Retinal pigment epithelial cell (primary cell): Measurements from ENCODE around the gene KCTD5.

Experiments
- DNase-seq: peaks from one replicate; pipeline ENCODE4 v3.0.0-alpha.2; 2010; ENCODE audit warnings: low read depth
- H3K4me3 ChIP-seq: 2 replicates; pipeline ENCODE4 v1.5.1; 2011; ENCODE audit warnings: mild to moderate bottlenecking, low read length, control low read depth, moderate library complexity
- CTCF ChIP-seq: conservative IDR thresholded peaks from 2 replicates; pipeline ENCODE4 v1.5.1; 2011; ENCODE audit warnings: low read depth, low read length, control low read depth, inconsistent platforms

Gene KCTD5

GRCh38 chr16:2712546-2712945, 30.2 kb downstream of the KCTD5 start:
- H3K4me3 ChIP-seq = no peak overlapping the region
- no peak for DNase-seq
- no peak for TF ChIP-seq CTCF

DNA sequence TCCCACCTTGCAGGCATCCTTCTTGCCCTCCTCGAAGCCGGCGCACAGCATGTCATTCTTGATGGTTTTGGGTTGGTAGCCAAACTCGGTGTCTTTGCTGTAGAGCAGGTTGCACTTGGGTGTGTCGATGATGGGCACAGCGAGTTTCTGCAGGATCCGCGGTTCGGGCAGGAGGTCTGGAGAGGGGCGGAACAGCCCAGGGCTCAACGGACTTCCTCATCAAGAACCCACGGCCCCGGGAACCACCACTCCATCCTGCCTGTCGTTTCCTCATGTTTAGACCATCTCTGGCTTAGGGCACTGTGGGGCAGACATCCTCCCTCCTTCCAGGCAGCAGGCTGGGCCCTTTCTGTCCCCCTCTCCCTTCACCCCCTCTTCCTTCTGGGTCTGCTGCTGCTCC, 31.2 kb downstream of the KCTD5 start:
- H3K4me3 ChIP-seq = no peak overlapping the region
- no peak for DNase-seq
- no peak for TF ChIP-seq CTCF

DNA sequence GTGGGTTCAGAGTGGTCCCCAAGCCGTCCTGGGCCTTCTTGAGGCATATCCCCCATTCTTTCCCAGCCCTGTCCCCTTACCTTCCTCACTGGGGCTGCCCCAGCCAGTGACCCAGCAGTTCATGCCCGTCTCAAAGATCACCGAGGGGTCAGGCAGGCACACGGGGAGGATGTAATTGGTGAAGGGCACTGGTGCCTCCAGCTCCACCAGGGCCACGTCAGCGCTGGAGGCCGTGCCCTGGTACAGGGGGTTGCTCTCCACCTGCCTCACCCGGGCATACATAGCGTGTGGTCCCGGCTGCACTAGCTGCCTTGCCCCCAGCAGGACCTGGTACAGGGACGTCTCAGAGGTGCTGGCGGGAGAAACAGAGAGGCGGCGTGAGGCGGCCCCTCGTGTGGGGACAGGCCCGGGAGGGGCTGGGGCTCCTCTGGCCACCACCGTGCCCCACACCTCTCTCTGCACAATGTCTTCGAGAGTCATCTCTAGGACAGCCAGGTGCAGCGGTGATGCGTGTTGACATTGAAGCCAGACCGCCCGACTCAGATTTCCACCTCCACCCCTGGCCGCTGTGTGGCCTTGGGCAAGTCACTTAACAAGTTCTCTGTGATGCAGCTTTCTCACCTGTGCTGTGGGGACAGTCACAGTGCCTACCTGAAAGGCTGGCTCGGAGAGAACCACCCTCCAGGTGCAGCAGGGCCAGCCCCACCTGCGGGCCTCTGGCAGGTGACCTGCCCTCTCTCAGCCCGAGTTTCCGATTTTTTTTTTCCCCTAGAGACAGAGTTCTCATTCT, 31.9 kb downstream of the KCTD5 start:
- TF ChIP-seq CTCF = no peak
- no peak overlapping the region for H3K4me3 ChIP-seq
- DNase-seq = no peak

DNA sequence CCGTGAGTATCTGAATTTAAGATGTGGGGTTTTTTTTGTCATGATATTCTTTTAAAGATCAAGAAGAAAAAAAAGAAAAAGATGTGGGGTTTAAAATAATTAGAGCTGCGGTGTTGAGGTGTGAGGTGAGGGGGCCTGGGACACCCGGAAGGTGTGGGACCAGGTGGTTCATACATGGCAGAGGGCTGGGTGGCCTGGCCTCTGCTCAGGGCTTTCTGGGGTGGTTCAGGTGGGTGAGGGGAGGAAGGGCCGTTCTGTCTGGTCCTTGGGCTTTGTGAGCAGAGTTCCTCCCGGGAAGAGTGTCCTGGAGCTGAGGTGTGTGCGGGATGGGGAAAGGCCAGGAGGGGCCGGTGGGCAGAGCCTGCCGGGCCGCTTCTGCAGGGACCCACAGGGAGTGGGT, 32.7 kb downstream of the KCTD5 start:
- H3K4me3 ChIP-seq = no peak overlapping the region
- TF ChIP-seq CTCF = no peak
- DNase-seq = no peak

DNA sequence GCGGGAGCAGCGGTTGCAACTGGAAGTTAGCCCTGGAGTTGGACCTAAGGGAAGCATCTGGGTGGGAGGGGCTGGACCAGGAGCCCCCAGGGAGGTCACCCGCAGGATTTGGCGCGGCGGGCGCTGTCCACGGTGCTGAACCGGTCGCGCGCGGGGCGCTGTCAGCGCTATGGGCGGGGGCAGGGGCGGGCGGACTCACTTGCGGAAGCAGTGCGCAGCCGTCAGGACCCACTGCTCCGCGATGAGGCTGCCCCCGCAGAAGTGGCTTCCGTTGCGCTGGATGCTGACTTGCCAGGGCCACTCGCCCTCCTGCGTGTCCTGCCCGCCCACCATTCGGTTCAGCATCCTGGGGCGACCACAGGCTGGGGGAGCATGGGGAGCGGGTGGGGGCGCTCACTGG, 33.2 kb downstream of the KCTD5 start:
- no peak for TF ChIP-seq CTCF
- no peak for DNase-seq
- no peak overlapping the region for H3K4me3 ChIP-seq

DNA sequence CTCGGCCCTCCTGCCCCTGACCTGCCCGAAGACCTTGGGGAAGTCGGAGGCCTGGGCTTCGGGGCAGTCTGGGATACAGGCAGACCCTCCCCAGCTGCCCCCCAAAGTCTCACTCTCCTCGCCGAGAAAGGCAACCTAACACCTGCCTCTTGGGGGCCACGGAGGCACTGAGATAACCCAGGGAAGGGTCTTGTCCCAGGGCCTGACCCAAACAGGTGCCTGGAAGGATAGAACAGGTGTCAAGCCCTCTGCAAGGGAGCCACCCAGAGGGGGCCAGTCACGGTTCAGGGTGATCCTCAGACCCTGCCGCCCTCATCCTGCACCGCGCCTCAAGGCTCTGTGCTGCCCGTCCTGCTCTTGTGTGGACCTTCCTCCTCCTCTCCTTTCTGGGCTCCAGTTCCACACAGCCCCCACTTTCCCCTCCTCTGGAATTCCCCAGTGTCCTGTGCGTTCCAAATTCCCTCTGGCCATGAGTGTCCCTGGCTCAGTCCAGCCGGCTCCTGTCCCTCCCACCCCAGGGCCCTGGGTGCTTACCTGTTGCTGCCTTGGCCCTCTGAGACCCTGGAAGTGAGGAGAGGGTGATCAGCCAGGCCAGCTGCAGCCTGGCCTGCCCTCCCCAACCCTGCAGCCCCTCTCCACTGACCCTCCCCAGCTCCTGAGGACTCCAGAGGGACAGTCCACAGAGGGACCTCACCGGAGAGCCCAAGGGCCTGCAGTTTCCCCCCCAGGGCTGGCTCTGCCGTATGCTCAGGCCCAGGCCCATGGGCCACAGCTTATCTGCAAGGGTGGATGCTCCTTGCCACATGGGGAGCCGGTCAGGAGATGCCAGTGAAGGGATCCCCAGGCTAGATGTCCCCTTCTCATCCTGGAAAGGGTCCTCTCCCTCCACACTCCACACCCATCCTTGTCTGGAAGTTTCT, 33.9 kb downstream of the KCTD5 start:
- no peak for DNase-seq
- no peak overlapping the region for H3K4me3 ChIP-seq
- no peak for TF ChIP-seq CTCF
